GM18909 (cell line): Measurements from ENCODE around the gene LAMA3.

Source experiments
- ATAC-seq: cut with Tn5 transposase; IDR thresholded peaks from one replicate; pipeline ENCODE4 v1.9.1; 2021; ENCODE audit warnings: mild to moderate bottlenecking; ENCODE audit not compliant: unreplicated experiment, poor library complexity

LAMA3 gene

GRCh38 chr18:23887493-23887892, 198.2 kb downstream of the LAMA3 start:
- ATAC-seq, result no peak

GRCh38 chr18:23888881-23889280, 199.6 kb downstream of the LAMA3 start:
- ATAC-seq, result no peak

- ATAC-seq, result no peak
Observed at GRCh38 chr18:23889907-23890306, 200.7 kb downstream of the LAMA3 start.

- no peak for ATAC-seq
Observed at GRCh38 chr18:23890589-23890988, 201.3 kb downstream of the LAMA3 start.

- no peak for ATAC-seq
Observed at GRCh38 chr18:23893653-23894052, 204.4 kb downstream of the LAMA3 start.

GRCh38 chr18:23894661-23895175, 205.5 kb downstream of the LAMA3 start:
- no peak for ATAC-seq

- no peak for ATAC-seq
Observed at GRCh38 chr18:23897291-23897690, 208.0 kb downstream of the LAMA3 start.

GRCh38 chr18:23897733-23898132, 208.5 kb downstream of the LAMA3 start:
- ATAC-seq, result no peak

- no peak for ATAC-seq
Observed at GRCh38 chr18:23900994-23901393, 211.7 kb downstream of the LAMA3 start.

GRCh38 chr18:23902396-23902795, 213.1 kb downstream of the LAMA3 start:
- ATAC-seq, result no peak

- ATAC-seq, result no peak
Observed at GRCh38 chr18:23903971-23904370, 214.7 kb downstream of the LAMA3 start.

- ATAC-seq, result no peak
Observed at GRCh38 chr18:23906658-23907057, 217.4 kb downstream of the LAMA3 start.

GRCh38 chr18:23908827-23909226, 219.6 kb downstream of the LAMA3 start:
- no peak for ATAC-seq

- no peak for ATAC-seq
Observed at GRCh38 chr18:23910032-23910431, 220.8 kb downstream of the LAMA3 start.

GRCh38 chr18:23912356-23912755, 223.1 kb downstream of the LAMA3 start:
- ATAC-seq, result no peak

- ATAC-seq, result no peak
Observed at GRCh38 chr18:23916338-23916737, 227.1 kb downstream of the LAMA3 start.

GRCh38 chr18:23918395-23919032, 229.3 kb downstream of the LAMA3 start:
- peak; percentile 59 for ATAC-seq

- no peak for ATAC-seq
Observed at GRCh38 chr18:23920054-23920453, 230.8 kb downstream of the LAMA3 start.

- no peak for ATAC-seq
Observed at GRCh38 chr18:23921716-23922285, 232.5 kb downstream of the LAMA3 start.

GRCh38 chr18:23922939-23923338, 233.7 kb downstream of the LAMA3 start:
- ATAC-seq, result peak; percentile 54

GRCh38 chr18:23924813-23925212, 235.6 kb downstream of the LAMA3 start:
- ATAC-seq, result no peak

- ATAC-seq, result no peak
Observed at GRCh38 chr18:23926571-23926970, 237.3 kb downstream of the LAMA3 start.
